Sigmoid colon (tissue), 4 donors: ENCODE measurements around the gene MUC5B.

Experiments
- CTCF ChIP-seq, 4 experiments: fragments of 450-650 bp in 3 of 4; fragments of 200-600 bp in 1 of 4; IDR thresholded peaks; one replicate each; pipeline ENCODE4 v1.5.1; 2016 to 2019; ENCODE audit warnings: antibody characterized with exemption in 4 of 4, mild to moderate bottlenecking in 3 of 4, moderate library complexity in 2 of 4
- EP300 ChIP-seq, 4 donors: sonication (generic); formaldehyde crosslinking; IDR thresholded peaks; one replicate each; pipeline ENCODE4 v1.6.1; 2017; ENCODE audit warnings: antibody characterized with exemption in 4 of 4
- POLR2A ChIP-seq, 2 donors: fragments of 450-650 bp; IDR thresholded peaks; one replicate each; pipeline ENCODE4 v1.6.1; 2016; ENCODE audit warnings: antibody characterized with exemption in 2 of 2, mild to moderate bottlenecking in 2 of 2, moderate library complexity in 2 of 2
- POLR2AphosphoS5 ChIP-seq, 4 donors: sonication (generic); formaldehyde crosslinking; IDR thresholded peaks; one replicate each; pipeline ENCODE4 v1.6.1; 2017; ENCODE audit warnings: antibody characterized with exemption in 4 of 4

DNA sequence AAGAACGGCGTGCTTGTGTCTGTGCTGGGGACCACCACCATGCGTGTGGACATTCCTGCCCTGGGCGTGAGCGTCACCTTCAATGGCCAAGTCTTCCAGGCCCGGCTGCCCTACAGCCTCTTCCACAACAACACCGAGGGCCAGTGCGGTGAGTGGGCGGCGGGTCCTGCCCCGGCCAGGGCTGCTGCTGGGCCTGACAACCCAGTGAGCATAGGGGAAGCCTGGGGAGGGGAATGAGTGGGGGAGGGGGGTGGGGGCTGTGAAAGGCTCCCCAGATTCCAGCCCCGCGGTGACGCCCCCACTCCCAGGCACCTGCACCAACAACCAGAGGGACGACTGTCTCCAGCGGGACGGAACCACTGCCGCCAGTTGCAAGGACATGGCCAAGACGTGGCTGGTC, 31.9 kb downstream of the MUC5B start:
- TF ChIP-seq POLR2A (IDR thresholded peaks at IDR 0.05) (no peak), CTCF (IDR thresholded peaks at IDR 0.05) (no peak), POLR2AphosphoS5 (IDR thresholded peaks at IDR 0.05) (no peak), EP300 (IDR thresholded peaks at IDR 0.05) (no peak)
